Sigmoid colon (tissue), 4 donors: ENCODE data around the gene MYL12B.

Source experiments
- POLR2A ChIP-seq, 2 donors: fragments of 450-650 bp; IDR thresholded peaks; one replicate each; pipeline ENCODE4 v1.6.1; 2016; ENCODE audit warnings: antibody characterized with exemption in 2 of 2, mild to moderate bottlenecking in 2 of 2, moderate library complexity in 2 of 2
- POLR2AphosphoS5 ChIP-seq, 4 donors: sonication (generic); formaldehyde crosslinking; IDR thresholded peaks; one replicate each; pipeline ENCODE4 v1.6.1; 2017; ENCODE audit warnings: antibody characterized with exemption in 4 of 4
- TF ChIP-seq, protein P1 (sequence below), 4 experiments: fragments of 450-650 bp in 3 of 4; fragments of 200-600 bp in 1 of 4; IDR thresholded peaks; one replicate each; pipeline ENCODE4 v1.5.1; 2016 to 2019; ENCODE audit warnings: antibody characterized with exemption in 4 of 4, mild to moderate bottlenecking in 3 of 4, moderate library complexity in 2 of 4

GRCh38 chr18:3233004-3233403, 28.9 kb upstream of the MYL12B start:
- TF ChIP-seq, protein P1, sequence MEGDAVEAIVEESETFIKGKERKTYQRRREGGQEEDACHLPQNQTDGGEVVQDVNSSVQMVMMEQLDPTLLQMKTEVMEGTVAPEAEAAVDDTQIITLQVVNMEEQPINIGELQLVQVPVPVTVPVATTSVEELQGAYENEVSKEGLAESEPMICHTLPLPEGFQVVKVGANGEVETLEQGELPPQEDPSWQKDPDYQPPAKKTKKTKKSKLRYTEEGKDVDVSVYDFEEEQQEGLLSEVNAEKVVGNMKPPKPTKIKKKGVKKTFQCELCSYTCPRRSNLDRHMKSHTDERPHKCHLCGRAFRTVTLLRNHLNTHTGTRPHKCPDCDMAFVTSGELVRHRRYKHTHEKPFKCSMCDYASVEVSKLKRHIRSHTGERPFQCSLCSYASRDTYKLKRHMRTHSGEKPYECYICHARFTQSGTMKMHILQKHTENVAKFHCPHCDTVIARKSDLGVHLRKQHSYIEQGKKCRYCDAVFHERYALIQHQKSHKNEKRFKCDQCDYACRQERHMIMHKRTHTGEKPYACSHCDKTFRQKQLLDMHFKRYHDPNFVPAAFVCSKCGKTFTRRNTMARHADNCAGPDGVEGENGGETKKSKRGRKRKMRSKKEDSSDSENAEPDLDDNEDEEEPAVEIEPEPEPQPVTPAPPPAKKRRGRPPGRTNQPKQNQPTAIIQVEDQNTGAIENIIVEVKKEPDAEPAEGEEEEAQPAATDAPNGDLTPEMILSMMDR (IDR thresholded peaks at IDR 0.05), result no peak
- TF ChIP-seq POLR2AphosphoS5 (IDR thresholded peaks at IDR 0.05) (no peak), POLR2A (IDR thresholded peaks at IDR 0.05) (no peak)
